GM23338 (cell line): ENCODE measurements around the gene SLC9A2.

ENCODE experiments used
- CREB1 ChIP-seq: fragments of 250-450 bp; sonication (Bioruptor Pico); IDR thresholded peaks from 2 replicates; pipeline ENCODE4 v1.5.0; 2020; ENCODE audit warnings: low read depth, mild to moderate bottlenecking, moderate library complexity
- CTCF ChIP-seq, 2 experiments: fragments of 200-600 bp in 1 of 2; sonication (generic) in 1 of 2; conservative IDR thresholded peaks; 2 replicates each; pipeline versions ENCODE4 v1.5.1 to v1.6.1; 2016 to 2017; ENCODE audit warnings: antibody characterized with exemption in 2 of 2, low read depth in 2 of 2, mild to moderate bottlenecking in 2 of 2, moderate library complexity in 1 of 2
- EZH2 ChIP-seq: fragments of 200-600 bp; sonication (generic); IDR thresholded peaks from one replicate; pipeline ENCODE4 v1.8.0; 2017; ENCODE audit warnings: antibody characterized with exemption, mild to moderate bottlenecking, low read depth; ENCODE audit not compliant: unreplicated experiment
- EZH2phosphoT487 ChIP-seq: fragments of 200-600 bp; sonication (generic); IDR thresholded peaks from one replicate; pipeline ENCODE4 v1.8.1; 2018; ENCODE audit warnings: antibody characterized with exemption; ENCODE audit not compliant: unreplicated experiment
- JUNB ChIP-seq: IDR thresholded peaks from one replicate; pipeline ENCODE4 v1.6.1; 2016; ENCODE audit warnings: antibody characterized with exemption; ENCODE audit not compliant: unreplicated experiment
- POLR2AphosphoS5 ChIP-seq: IDR thresholded peaks from 2 replicates; pipeline ENCODE4 v1.6.1; 2016; ENCODE audit warnings: antibody characterized with exemption, low read depth
- REST ChIP-seq: IDR thresholded peaks from one replicate; pipeline ENCODE4 v1.6.1; 2018; ENCODE audit warnings: antibody characterized with exemption; ENCODE audit not compliant: unreplicated experiment
- ZNF114 ChIP-seq: fragments of 250-450 bp; sonication (Bioruptor Pico); IDR thresholded peaks from 2 replicates; pipeline ENCODE4 v1.5.0; 2020; ENCODE audit warnings: mild to moderate bottlenecking, moderate library complexity
- ZNF331 ChIP-seq: fragments of 250-450 bp; sonication (Bioruptor Pico); IDR thresholded peaks from 2 replicates; pipeline ENCODE4 v1.5.0; 2020; ENCODE audit warnings: low read depth, mild to moderate bottlenecking, moderate library complexity

- no peak for TF ChIP-seq CTCF (conservative IDR thresholded peaks at IDR 0.05; ENCODE audit: low read depth in 2 of 2)
- TF ChIP-seq EZH2, result no peak
- TF ChIP-seq EZH2phosphoT487, result no peak
- TF ChIP-seq REST, result no peak
- TF ChIP-seq POLR2AphosphoS5, result no peak
- no peak for TF ChIP-seq JUNB
- no peak for TF ChIP-seq ZNF114
- TF ChIP-seq CREB1, result no peak
- no peak for TF ChIP-seq ZNF331 (CRISPR knock-in tag)
These were observed 27.8 kb upstream of the SLC9A2 start for GRCh38 chr2:102591491-102592045.
